Heart left ventricle (tissue), 13 donors: Measurements from ENCODE around the gene PHLDA2.

Source experiments
- CTCF ChIP-seq, 12 donors: fragments of 200-600 bp; sonication (generic) in 4 of 12; IDR thresholded peaks; one replicate each; pipeline versions ENCODE4 v1.5.0 to v1.8.0; 2018 to 2022; ENCODE audit warnings: antibody characterized with exemption in 12 of 12, mild to moderate bottlenecking in 5 of 12
- POLR2A ChIP-seq, 2 donors: fragments of 450-650 bp; IDR thresholded peaks; one replicate each; pipeline ENCODE4 v1.6.1; 2017; ENCODE audit warnings: antibody characterized with exemption in 2 of 2, mild to moderate bottlenecking in 2 of 2, moderate library complexity in 2 of 2
- donor health status: ischemic (EF 13 %, LVEDD 7.1; RV severe dilation, severe dysfunction).
- donor health status: DM: no; HTN: yes; CAD: no.
- donor health status: DM: no; HTN: no; CAD: no.
- donor health status: ischemic (EF 25% LVEDD 6.9; RV normal size, moderate dysfunction).
- donor health status: ischemic (EF 25% LVEDD 5.7; RV mildly dilated, moderate dysfunction).
- donor health status: ischemic (EF 35%, LVEDD 5.7; RV mildly dilated, moderate dysfunction).
- donor health status: nonischemic (EF 11% LVEDD 7.7; RV severe dilation, severe dysfunction).
- donor health status: DM: yes; HTN: yes; CAD: no.
- donor health status: PGD.
- donor health status: ischemic (EF 29% LVEDD 5.4; RV normal size, mild dysfunction).
- donor health status: nonischemic (EF 23%, LVEDD 6.1; RV moderate dilation, normal function).

- no peak for TF ChIP-seq POLR2A (IDR thresholded peaks at IDR 0.05)
- TF ChIP-seq CTCF (IDR thresholded peaks at IDR 0.05), result no peak
Observed at GRCh38 chr11:2878782-2879181, 50.4 kb downstream of the PHLDA2 start.
